HCT116 (cell line): ENCODE results near the gene PGRMC2.

ENCODE experiments used
- CEBPB ChIP-seq: IDR thresholded peaks from 2 replicates; pipeline ENCODE4 v1.6.1; 2012; ENCODE audit warnings: low read depth
- EZH2 ChIP-seq: fragments of 200-600 bp; sonication (generic); IDR thresholded peaks from 2 replicates; pipeline ENCODE4 v1.6.1; 2017; ENCODE audit warnings: antibody characterized with exemption, mixed run types
- JUND ChIP-seq: IDR thresholded peaks from 2 replicates; pipeline ENCODE4 v1.6.1; 2012
- POLR2A ChIP-seq: IDR thresholded peaks from 2 replicates; pipeline ENCODE4 v1.7.0; 2011; ENCODE audit warnings: borderline replicate concordance; ENCODE audit not compliant: insufficient read depth, insufficient read length; ENCODE audit errors: extremely low read depth
- POLR2AphosphoS5 ChIP-seq: IDR thresholded peaks from 2 replicates; pipeline ENCODE4 v1.6.1; 2011; ENCODE audit warnings: mild to moderate bottlenecking, low read depth, low read length, moderate library complexity
- TF ChIP-seq, protein P1 (sequence below), 3 experiments: fragments of 200-600 bp in 1 of 3; sonication (generic) in 1 of 3; IDR thresholded peaks in 2 of 3; conservative IDR thresholded peaks in 1 of 3; 2 replicates each; pipeline ENCODE4 v1.5.1; 2012 to 2017; ENCODE audit warnings: low read depth in 2 of 3, low read length in 2 of 3, antibody characterized with exemption in 1 of 3, borderline replicate concordance in 1 of 3, control low read depth in 1 of 3, mild to moderate bottlenecking in 1 of 3, mixed read lengths in 1 of 3, mixed run types in 1 of 3, moderate library complexity in 1 of 3; ENCODE audit not compliant: insufficient read depth in 1 of 3

DNA sequence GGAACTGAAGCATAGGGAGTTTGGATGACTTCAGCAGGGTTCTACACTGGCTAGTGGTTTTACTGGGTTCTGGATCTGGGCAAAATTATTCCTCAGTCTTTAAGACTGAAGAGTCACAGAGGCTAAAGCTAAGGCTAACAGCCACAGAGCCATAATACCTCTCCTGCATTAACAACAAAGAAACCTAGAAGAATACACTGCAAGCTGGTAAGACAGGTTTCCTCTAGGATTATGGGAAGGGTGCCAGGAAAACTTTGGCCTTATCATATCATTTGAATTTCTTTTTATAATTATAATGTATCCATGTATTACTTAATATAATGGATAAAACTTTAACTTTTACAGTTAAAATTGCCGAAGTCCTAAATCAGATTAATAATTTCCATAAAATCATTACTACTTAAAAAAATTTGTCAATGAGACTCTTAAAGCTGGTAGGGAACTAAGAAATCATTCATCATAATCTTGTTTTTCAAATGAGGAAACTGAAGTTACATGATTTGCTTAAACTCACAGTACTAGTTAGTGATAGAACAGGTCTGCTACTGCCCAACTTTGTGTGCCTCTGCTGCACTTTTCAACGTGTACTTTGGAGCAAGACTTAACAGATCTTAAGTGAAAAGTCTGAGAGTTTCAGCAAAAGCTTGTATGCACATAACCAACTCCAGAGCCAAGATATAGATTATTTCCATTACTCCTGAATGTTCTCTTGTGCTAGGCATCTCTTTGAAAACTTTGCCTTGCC lies 24.2 kb upstream of the PGRMC2 start:
- TF ChIP-seq CEBPB: no peak
- no peak for TF ChIP-seq JUND
- no peak for TF ChIP-seq EZH2
- TF ChIP-seq POLR2A: no peak
- no peak for TF ChIP-seq POLR2AphosphoS5
- TF ChIP-seq, protein P1, sequence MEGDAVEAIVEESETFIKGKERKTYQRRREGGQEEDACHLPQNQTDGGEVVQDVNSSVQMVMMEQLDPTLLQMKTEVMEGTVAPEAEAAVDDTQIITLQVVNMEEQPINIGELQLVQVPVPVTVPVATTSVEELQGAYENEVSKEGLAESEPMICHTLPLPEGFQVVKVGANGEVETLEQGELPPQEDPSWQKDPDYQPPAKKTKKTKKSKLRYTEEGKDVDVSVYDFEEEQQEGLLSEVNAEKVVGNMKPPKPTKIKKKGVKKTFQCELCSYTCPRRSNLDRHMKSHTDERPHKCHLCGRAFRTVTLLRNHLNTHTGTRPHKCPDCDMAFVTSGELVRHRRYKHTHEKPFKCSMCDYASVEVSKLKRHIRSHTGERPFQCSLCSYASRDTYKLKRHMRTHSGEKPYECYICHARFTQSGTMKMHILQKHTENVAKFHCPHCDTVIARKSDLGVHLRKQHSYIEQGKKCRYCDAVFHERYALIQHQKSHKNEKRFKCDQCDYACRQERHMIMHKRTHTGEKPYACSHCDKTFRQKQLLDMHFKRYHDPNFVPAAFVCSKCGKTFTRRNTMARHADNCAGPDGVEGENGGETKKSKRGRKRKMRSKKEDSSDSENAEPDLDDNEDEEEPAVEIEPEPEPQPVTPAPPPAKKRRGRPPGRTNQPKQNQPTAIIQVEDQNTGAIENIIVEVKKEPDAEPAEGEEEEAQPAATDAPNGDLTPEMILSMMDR (IDR thresholded peaks at IDR 0.05 in 2 of 3, conservative IDR thresholded peaks at IDR 0.05 in 1 of 3; ENCODE audit: borderline replicate concordance in 1 of 3, insufficient read depth in 1 of 3, low read depth in 2 of 3, low read length in 2 of 3): no peak
